ENCODE data around the gene CBL. TPM values are rescaled to one million over a fixed set of nuclear protein-coding genes. Genes with fewer than 3 reads are reported as not detected.

Gene CBL
- total and polyA plus RNA-seq, 9 donors = 3.6 to 17.9 (median 12.3) TPM

GRCh38 chr11:119204066-119204465 is 2.1 kb upstream of the CBL start:
- Histone ChIP-seq H3K4me1 (ENCODE audit: insufficient read depth) (no peaks in the 10 kb centered on the region), H3K36me3 (no peaks in the 10 kb centered on the region), H3K27ac (no peak overlapping the region), H3K9me3 (no peaks in the 10 kb centered on the region), H3K27me3 (no peaks in the 10 kb centered on the region), H3K4me3 (no peak overlapping the region)
- TF ChIP-seq CTCF (IDR thresholded peaks at IDR 0.05) = no peak
- no peak for TF ChIP-seq POLR2A (IDR thresholded peaks at IDR 0.05)
- no peak for TF ChIP-seq EP300 (IDR thresholded peaks at IDR 0.05)
- intact Hi-C loops (cut with DNase I) = loop anchor here in 2 of 4 donors (10.0 kb wide), 1 partner anchor 111 kb away; the partner anchor contains the start of gene MCAM (in 2 of the 2)
- WGBS, 3 donors = 91 to 96% (median 93%) methylated on average over 9 of the region's 9 CpGs
- DNase-seq = peak in 1 of 5 donors; percentile 16

- H3K27me3 ChIP-seq = no peaks in the 10 kb centered on the region
- H3K9me3 ChIP-seq = no peaks in the 10 kb centered on the region
- no peaks in the 10 kb centered on the region for H3K36me3 ChIP-seq
- no peak overlapping the region for H3K27ac ChIP-seq
- peak overlapping the region; percentile 85 for H3K4me3 ChIP-seq
- DNase-seq = no peak
- H3K4me1 ChIP-seq (ENCODE audit: insufficient read depth) = no peaks in the 10 kb centered on the region
- no peak for TF ChIP-seq CTCF (IDR thresholded peaks at IDR 0.05)
- no peak for TF ChIP-seq POLR2A (IDR thresholded peaks at IDR 0.05)
- TF ChIP-seq EP300 (IDR thresholded peaks at IDR 0.05) = no peak
- intact Hi-C loops (cut with DNase I) = loop anchor here in 3 of 4 donors (5.0 to 10.0 kb wide), 3 partner anchors 110 to 132 kb away; partner anchors contain the start of gene MCAM (in 3 of the 3)
- 39 to 46% (median 45%) methylated on average over 10 of the region's 10 CpGs for WGBS, 3 donors
Measured at GRCh38 chr11:119205080-119205479, 1.1 kb upstream of the CBL start.

GRCh38 chr11:119206511-119207414 is 624 bp downstream of the CBL start:
- TF ChIP-seq CTCF (IDR thresholded peaks at IDR 0.05) (no peak), POLR2A (IDR thresholded peaks at IDR 0.05) (no peak), EP300 (IDR thresholded peaks at IDR 0.05) (no peak)
- intact Hi-C loops (cut with DNase I) = loop anchor here in 3 of 4 donors (5.0 to 10.0 kb wide), 3 partner anchors 108 to 131 kb away; partner anchors contain the start of gene MCAM (in 3 of the 3)
- Histone ChIP-seq H3K9me3 (no peaks in the 10 kb centered on the region), H3K36me3 (no peaks in the 10 kb centered on the region), H3K4me3 (peak overlapping the region; percentile 85), H3K4me1 (ENCODE audit: insufficient read depth) (no peaks in the 10 kb centered on the region), H3K27ac (peak overlapping the region; percentile 95 to 98), H3K27me3 (no peaks in the 10 kb centered on the region)
- 0 to 2% (median 1%) methylated on average over 41 of the region's 41 CpGs for WGBS, 3 donors
- DNase-seq = peak; percentile 56 to 78 (median 72)

GRCh38 chr11:119207415-119207960 is 1.3 kb downstream of the CBL start:
- peak overlapping the region; percentile 85 for H3K4me3 ChIP-seq
- H3K36me3 ChIP-seq = no peaks in the 10 kb centered on the region
- no peak for TF ChIP-seq EP300 (IDR thresholded peaks at IDR 0.05)
- TF ChIP-seq POLR2A (IDR thresholded peaks at IDR 0.05) = no peak
- no peak for TF ChIP-seq CTCF (IDR thresholded peaks at IDR 0.05)
- H3K27me3 ChIP-seq = no peaks in the 10 kb centered on the region
- no peak for DNase-seq
- WGBS, 3 donors = 37 to 46% (median 40%) methylated on average over 11 of the region's 11 CpGs
- no peaks in the 10 kb centered on the region for H3K9me3 ChIP-seq
- no peaks in the 10 kb centered on the region for H3K4me1 ChIP-seq (ENCODE audit: insufficient read depth)
- intact Hi-C loops (cut with DNase I) = loop anchor here in 3 of 4 donors (5.0 to 10.0 kb wide), 3 partner anchors 107 to 130 kb away; partner anchors contain the start of gene MCAM (in 3 of the 3)
- no peak overlapping the region for H3K27ac ChIP-seq
